Effector memory CD4-positive, alpha-beta T cell (primary cell): Measurements from ENCODE around the gene SNX21.
"Not testable (repeated sequence)": the region's sequence is repeated elsewhere in the genome, so short reads cannot be mapped to it uniquely, and the experiment has no call there.

Experiments
- DNase-seq, 3 donors: peaks; one replicate each; pipeline ENCODE4 v3.0.0-alpha.2; 2020
- H3K27ac ChIP-seq: 2 replicates; pipeline ENCODE4 v1.7.0; 2013; ENCODE audit warnings: mild to moderate bottlenecking, low read length, moderate library complexity; ENCODE audit not compliant: insufficient read depth, poor library complexity, severe bottlenecking
- H3K27me3 ChIP-seq: replicated peaks from 2 replicates; pipeline ENCODE4 v1.7.0; 2013; ENCODE audit warnings: mild to moderate bottlenecking, low read length; ENCODE audit not compliant: insufficient read depth, control insufficient read depth, poor library complexity, severe bottlenecking
- H3K36me3 ChIP-seq: 2 replicates; pipeline ENCODE4 v1.7.0; 2013; ENCODE audit warnings: mild to moderate bottlenecking, low read length, moderate library complexity; ENCODE audit not compliant: control insufficient read depth, insufficient read depth
- H3K4me1 ChIP-seq: 2 replicates; pipeline ENCODE4 v1.7.0; 2013; ENCODE audit warnings: low read length, mild to moderate bottlenecking; ENCODE audit not compliant: control insufficient read depth, insufficient read depth, poor library complexity, severe bottlenecking
- H3K4me3 ChIP-seq: 2 replicates; pipeline ENCODE4 v1.7.0; 2013; ENCODE audit warnings: low read length, low read depth, mild to moderate bottlenecking; ENCODE audit not compliant: insufficient read depth, poor library complexity, severe bottlenecking
- H3K9me3 ChIP-seq: 2 replicates; pipeline ENCODE4 v1.7.0; 2013; ENCODE audit warnings: mild to moderate bottlenecking, low read length, moderate library complexity; ENCODE audit not compliant: control insufficient read depth

The SNX21 gene

DNA sequence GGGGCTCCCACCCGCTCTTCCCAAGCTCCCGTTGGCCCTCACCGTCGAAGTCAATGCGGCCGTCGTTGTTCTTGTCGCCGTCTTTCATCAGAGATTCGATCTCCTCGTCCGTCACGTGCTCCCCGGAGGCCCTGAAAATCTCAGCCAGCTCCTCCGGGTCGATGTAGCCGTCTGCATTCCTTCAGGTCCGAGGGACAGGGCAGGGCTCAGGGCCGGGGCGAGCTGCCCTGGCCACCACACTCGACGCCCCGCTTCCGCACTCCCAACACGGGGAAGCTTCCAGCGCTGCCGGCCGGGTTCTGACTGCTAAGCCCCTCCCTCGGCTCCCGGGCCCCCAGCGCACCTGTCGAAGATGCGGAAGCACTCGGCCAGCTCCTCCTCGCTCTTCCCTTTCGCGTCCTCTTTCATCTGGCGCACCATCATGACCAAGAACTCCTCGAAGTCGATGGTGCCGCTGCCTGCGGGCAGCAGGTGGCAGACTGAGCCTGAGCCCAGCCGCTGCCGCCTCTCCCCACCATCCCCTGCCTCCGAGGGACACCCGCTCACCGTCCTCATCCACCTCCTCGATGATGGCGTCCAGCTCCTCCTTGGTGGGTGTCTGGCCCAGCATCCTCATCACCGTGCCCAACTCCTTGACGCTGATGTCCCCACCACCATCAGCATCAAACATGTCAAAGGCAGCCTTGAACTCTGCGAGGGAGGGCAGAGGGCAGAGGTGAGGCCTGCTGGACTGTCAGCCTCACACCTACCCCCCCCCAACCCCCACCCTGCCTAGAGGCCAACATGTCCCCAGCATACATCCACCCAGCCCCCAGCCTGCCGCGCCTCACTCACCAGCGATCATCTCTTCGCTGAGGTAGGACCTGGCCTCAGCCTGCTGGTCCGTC is 9.4 kb upstream of the SNX21 start:
- DNase-seq: peak; percentile 14 to 41 (median 26)
- Histone ChIP-seq H3K4me3 (peak overlapping the region; percentile 35), H3K4me1 (peaks cover 5% of the 10 kb centered on the region), H3K27ac (no peak overlapping the region), H3K27me3 (peaks cover 12% of the 10 kb centered on the region), H3K9me3 (no peaks in the 10 kb centered on the region), H3K36me3 (no peaks in the 10 kb centered on the region)

DNA sequence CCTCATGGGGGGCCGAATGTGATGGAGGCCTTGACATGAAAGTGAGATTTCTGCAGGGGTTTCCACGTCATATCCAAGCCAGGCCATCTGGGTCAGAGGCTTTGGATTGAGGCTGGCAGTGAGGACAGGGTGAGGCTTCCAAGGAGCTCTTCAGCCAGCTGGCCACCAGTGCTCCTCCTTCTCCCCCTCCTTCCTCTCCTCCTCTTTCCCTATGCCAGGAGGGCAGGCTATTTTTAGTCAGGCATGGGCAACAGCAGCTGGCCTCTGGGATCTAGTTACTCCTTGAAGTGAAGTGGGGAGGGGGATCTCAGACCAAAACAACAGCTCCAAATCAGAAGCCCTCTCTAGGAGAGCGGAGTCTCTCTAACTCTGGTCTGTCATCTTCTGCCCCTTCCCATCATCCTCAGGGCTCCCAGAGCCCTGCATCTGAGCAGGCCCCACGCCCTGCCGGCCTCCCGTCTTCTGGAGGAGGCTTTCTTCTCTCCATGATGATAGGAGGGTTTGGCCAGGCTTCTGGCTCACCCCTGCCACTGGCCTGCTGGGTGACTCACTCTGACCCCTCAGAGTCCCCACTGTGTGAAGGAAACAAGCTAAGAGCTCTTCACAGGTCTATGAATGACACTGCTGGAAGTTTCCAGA is 7.1 kb upstream of the SNX21 start:
- H3K27ac ChIP-seq: no peak overlapping the region

DNA sequence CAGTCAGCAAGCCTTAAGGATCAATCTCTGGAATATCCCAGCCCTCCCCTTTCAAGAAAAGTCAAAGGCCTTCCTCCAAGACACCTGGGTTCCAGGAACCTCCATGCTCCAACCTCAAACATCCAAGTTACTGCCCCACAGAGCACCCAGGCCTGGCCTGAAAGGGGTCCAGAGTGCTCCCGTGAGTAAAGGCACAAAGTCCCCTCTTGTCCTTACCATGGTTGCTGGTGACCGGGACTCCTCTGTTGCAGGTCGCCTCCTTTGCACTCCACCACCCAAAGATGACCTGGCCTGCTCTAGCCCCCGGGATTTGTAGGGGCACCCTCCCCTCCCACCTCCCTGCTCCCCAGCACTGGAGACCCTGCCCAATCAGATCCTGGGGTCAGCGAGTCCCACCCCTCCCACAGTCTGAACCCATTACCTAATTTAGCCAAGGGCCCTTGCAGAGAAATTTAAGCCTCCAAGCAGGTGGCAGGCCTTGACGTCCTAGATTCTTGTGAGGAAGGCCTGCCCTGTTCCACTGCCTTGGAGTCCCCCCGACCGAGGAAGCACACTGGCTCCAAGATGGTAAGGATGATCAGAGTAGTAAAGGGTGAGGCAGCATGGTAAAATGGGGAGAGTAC is 6.5 kb upstream of the SNX21 start, which contains the start of gene TNNC2:
Gene TNNC2 (minus strand): TSS at position 283 of the 623 bp plus-strand sequence. CDS start 64 bp downstream, at position 219.
- H3K4me1 ChIP-seq: peaks cover 5% of the 10 kb centered on the region
- no peak for DNase-seq
- H3K36me3 ChIP-seq: no peaks in the 10 kb centered on the region
- no peaks in the 10 kb centered on the region for H3K9me3 ChIP-seq
- H3K27ac ChIP-seq: no peak within 1 kb of the TSS
- peaks cover 12% of the 10 kb centered on the region for H3K27me3 ChIP-seq
- H3K4me3 ChIP-seq: no peak within 1 kb of the TSS

More for the DNA sequence above, 7.1 kb upstream of the SNX21 start:
- Histone ChIP-seq H3K27me3 (peaks cover 12% of the 10 kb centered on the region), H3K4me3 (no peak overlapping the region), H3K36me3 (no peaks in the 10 kb centered on the region), H3K4me1 (peaks cover 5% of the 10 kb centered on the region), H3K9me3 (no peaks in the 10 kb centered on the region)
- DNase-seq: no peak

DNA sequence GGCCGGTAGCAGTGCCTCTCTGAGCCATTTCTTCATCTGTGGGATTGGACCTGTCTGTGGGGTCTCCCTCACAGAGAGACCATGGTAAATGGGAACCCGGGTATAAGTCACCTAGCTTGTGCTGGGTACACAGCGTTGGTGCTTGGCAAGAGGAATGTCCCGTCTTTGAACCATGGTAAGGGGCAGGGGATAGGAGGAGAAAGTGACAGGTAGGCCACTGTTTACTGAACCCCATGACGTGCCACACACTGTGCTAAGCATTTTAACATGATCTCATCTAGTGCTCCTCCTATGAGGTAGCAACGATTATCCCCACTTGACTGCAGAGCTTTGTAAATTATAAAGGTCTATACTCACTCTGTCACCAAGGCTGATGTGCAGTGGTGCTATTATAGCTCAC is 5.9 kb upstream of the SNX21 start:
- Histone ChIP-seq H3K4me3 (no peak overlapping the region), H3K27me3 (peaks cover 12% of the 10 kb centered on the region), H3K27ac (no peak overlapping the region), H3K9me3 (no peaks in the 10 kb centered on the region), H3K4me1 (peaks cover 5% of the 10 kb centered on the region), H3K36me3 (no peaks in the 10 kb centered on the region)
- DNase-seq: no peak

DNA sequence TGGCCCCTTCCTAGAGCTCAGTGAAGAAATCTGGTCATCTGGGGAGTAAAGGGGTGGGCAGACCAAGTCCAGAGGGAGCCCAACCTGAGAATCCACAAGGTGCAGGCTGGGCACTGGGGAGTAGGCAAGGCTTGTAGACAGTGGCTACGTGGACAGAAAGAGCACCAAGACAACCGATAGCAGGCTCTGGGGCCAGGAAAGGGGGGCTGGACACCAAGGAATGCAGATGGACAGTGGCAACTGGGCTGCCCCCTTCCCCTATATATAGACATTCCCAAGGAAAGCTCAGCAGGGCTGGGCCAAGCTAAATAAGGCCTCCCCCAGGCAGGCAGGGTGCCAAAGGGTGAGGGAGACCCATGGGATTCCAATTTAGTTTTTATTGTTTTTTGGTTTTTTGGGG is 5.0 kb upstream of the SNX21 start:
- no peaks in the 10 kb centered on the region for H3K9me3 ChIP-seq
- peaks cover 6% of the 10 kb centered on the region for H3K27me3 ChIP-seq
- DNase-seq: no peak
- no peaks in the 10 kb centered on the region for H3K36me3 ChIP-seq
- no peak overlapping the region for H3K27ac ChIP-seq
- H3K4me3 ChIP-seq: no peak overlapping the region
- H3K4me1 ChIP-seq: peaks cover 2% of the 10 kb centered on the region

DNA sequence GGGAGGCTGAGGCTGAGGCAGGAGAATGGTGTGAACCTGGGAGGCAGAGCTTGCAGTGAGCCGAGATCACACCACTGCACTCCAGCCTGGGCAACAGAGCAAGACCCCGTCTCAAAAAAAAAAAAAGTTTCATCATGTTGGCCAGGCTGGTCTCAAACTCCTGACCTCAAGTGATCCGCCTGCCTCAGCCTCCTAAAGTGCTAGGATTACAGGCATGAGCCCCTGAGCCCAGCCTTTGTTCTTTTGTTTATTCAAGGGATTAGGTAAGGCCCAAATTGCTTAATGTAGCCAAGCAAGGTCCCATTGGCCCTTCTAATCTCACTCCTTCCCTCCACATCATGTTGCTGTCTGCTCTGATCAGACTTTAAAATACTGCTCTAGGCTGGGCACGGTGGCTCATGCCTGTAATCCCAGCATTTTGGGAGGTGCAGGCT is 3.9 kb upstream of the SNX21 start:
- DNase-seq, H3K9me3 ChIP-seq, H3K27ac ChIP-seq, H3K4me1 ChIP-seq, H3K4me3 ChIP-seq, H3K36me3 ChIP-seq, H3K27me3 ChIP-seq: not testable (repeated sequence)

DNA sequence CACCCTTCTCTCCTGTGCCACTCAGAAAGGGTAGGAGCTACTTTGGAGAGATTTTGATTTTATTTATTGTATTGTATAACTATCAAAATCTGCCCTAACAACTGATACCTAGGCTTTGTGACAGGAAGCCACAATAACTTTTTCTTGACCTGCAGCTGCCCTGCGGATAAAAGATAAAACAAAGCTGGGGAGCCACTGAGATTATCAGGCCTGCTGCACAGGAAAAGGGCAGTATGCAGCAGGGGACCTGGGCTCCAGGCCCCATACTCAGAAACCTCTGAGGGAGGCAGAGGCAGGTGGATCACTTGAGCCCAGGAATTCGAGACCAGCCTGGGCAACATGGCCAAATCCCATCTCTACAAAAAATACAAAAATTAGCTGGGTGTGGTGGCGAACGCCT is 980 bp upstream of the SNX21 start:
- DNase-seq: no peak
- Histone ChIP-seq H3K27ac (no peak overlapping the region), H3K36me3 (no peaks in the 10 kb centered on the region), H3K27me3 (no peaks in the 10 kb centered on the region), H3K9me3 (no peaks in the 10 kb centered on the region), H3K4me3 (no peak overlapping the region), H3K4me1 (peaks cover 8% of the 10 kb centered on the region)

DNA sequence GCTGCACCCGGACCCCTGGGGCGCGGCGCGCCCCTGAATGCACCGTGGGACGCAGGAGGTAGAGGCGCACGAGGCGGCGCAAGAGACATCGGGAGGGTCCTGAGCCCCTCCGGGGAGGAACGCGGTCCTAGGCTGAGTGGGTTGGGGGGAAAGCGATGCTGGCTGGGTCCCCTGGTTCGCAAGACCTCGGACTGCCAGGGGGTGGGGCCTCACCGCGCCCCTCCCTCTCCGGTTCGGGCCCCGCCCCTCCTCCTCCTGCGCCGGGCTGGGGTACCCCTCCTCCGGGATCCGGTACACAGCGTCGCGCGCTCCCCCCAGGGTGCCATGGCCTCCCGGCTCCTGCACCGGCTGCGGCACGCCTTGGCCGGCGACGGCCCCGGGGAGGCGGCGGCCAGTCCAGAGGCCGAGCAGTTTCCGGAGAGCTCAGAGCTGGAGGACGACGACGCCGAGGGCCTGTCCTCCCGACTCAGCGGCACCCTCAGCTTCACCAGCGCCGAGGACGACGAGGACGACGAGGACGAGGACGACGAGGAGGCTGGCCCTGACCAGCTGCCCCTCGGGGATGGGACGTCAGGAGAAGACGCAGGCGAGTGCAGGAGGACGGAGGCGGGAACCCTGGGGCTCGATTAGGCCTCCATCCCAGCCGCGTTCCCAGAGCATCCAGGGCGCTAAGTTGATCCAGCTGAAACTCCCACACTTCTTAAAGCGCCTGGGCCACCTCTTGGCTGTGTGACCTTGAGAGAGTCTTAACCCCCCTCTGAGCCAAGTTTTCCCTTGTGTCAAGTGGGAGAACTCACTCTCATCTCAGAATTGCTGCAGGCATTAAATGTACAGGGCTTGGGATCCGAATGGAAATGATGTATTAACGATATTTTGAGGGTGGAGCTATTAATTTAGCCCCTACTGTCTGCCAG is 541 bp downstream of the SNX21 start:
- no peaks in the 10 kb centered on the region for H3K36me3 ChIP-seq
- no peaks in the 10 kb centered on the region for H3K27me3 ChIP-seq
- peak overlapping the region; percentile 70 for H3K4me3 ChIP-seq
- peak; percentile 11 to 22 (median 16) for DNase-seq
- H3K4me1 ChIP-seq: peaks cover 8% of the 10 kb centered on the region
- H3K9me3 ChIP-seq: no peaks in the 10 kb centered on the region
- peak overlapping the region; percentile 33 for H3K27ac ChIP-seq

DNA sequence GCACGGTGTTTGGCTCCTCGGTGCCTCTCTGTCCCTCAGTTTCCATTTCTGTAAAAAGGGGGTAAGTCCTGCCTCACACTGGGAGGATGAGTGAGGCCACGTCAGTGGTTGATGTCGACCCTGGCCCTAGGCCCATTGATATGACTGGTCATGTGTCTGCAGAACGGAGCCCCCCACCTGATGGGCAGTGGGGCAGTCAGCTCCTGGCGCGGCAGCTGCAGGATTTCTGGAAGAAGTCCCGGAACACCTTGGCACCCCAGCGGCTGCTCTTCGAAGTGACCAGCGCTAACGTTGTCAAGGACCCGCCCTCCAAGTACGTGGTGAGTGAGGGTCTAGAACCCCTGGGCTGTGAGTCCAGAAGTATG is 1.2 kb downstream of the SNX21 start:
- Histone ChIP-seq H3K4me1 (peaks cover 8% of the 10 kb centered on the region), H3K27ac (no peak overlapping the region), H3K4me3 (no peak overlapping the region), H3K9me3 (no peaks in the 10 kb centered on the region), H3K36me3 (no peaks in the 10 kb centered on the region), H3K27me3 (no peaks in the 10 kb centered on the region)
- DNase-seq: no peak
